GM18870 (cell line): ENCODE data around the gene NFIX.

Source experiments
- ATAC-seq: cut with Tn5 transposase; IDR thresholded peaks from one replicate; pipeline ENCODE4 v1.9.1; 2021; ENCODE audit warnings: moderate library complexity; ENCODE audit not compliant: unreplicated experiment

The NFIX gene

GRCh38 chr19:13033819-13034611 is 38.7 kb downstream of the NFIX start:
- ATAC-seq = no peak

- no peak for ATAC-seq
Measured at GRCh38 chr19:13034636-13035035, 39.4 kb downstream of the NFIX start.

- no peak for ATAC-seq
Measured at GRCh38 chr19:13035820-13036365, 40.6 kb downstream of the NFIX start.

- ATAC-seq = no peak
Measured at GRCh38 chr19:13036366-13036976, 41.2 kb downstream of the NFIX start.

GRCh38 chr19:13037161-13037560 is 41.9 kb downstream of the NFIX start:
- no peak for ATAC-seq

- no peak for ATAC-seq
Measured at GRCh38 chr19:13037731-13038130, 42.5 kb downstream of the NFIX start.

GRCh38 chr19:13038306-13039210 is 43.3 kb downstream of the NFIX start:
- ATAC-seq = no peak

- no peak for ATAC-seq
Measured at GRCh38 chr19:13039211-13039789, 44.0 kb downstream of the NFIX start.

- ATAC-seq = no peak
Measured at GRCh38 chr19:13040232-13040947, 45.1 kb downstream of the NFIX start.

GRCh38 chr19:13040948-13041292 is 45.6 kb downstream of the NFIX start:
- no peak for ATAC-seq

- no peak for ATAC-seq
Measured at GRCh38 chr19:13042443-13043130, 47.3 kb downstream of the NFIX start.

GRCh38 chr19:13043285-13043684 is 48.0 kb downstream of the NFIX start:
- no peak for ATAC-seq

- no peak for ATAC-seq
Measured at GRCh38 chr19:13044231-13044836, 49.1 kb downstream of the NFIX start.

GRCh38 chr19:13045812-13046211 is 50.5 kb downstream of the NFIX start:
- ATAC-seq = no peak

GRCh38 chr19:13047374-13047773 is 52.1 kb downstream of the NFIX start:
- ATAC-seq = no peak

GRCh38 chr19:13050274-13050673 is 55.0 kb downstream of the NFIX start:
- ATAC-seq = no peak

GRCh38 chr19:13051557-13052165 is 56.4 kb downstream of the NFIX start:
- no peak for ATAC-seq

- no peak for ATAC-seq
Measured at GRCh38 chr19:13052447-13053175, 57.3 kb downstream of the NFIX start.
